Aorta (tissue), 5 donors: ENCODE results near the gene OLFML1. TPM values are rescaled to one million over a fixed set of nuclear protein-coding genes. Genes with fewer than 3 reads are reported as not detected.

ENCODE experiments used
- ATAC-seq: fragments of 200-7000 bp; cut with Tn5 transposase; one replicate; pipeline ENCODE4 v1.9.1; 2022; ENCODE audit warnings: moderate library complexity; ENCODE audit not compliant: low FRiP score
- DNase-seq, 2 donors: peaks; one replicate each; pipeline ENCODE4 v3.0.0-alpha.2; 2020
- H3K27ac ChIP-seq, 2 donors: one replicate each; pipeline ENCODE4 v1.5.1; 2013; ENCODE audit warnings: low read length in 2 of 2, mild to moderate bottlenecking in 2 of 2, moderate library complexity in 2 of 2, control low read depth in 1 of 2, inconsistent platforms in 1 of 2, low read depth in 1 of 2
- H3K27me3 ChIP-seq, 2 donors: one replicate each; pipeline ENCODE4 v1.6.1; 2013; ENCODE audit warnings: control low read depth in 1 of 2, low read length in 1 of 2, mild to moderate bottlenecking in 1 of 2, moderate library complexity in 1 of 2; ENCODE audit not compliant: insufficient read depth in 2 of 2, control insufficient read depth in 1 of 2
- H3K36me3 ChIP-seq, 2 donors: one replicate each; pipeline ENCODE4 v1.6.1; 2013; ENCODE audit warnings: control low read depth in 1 of 2, low read length in 1 of 2, mild to moderate bottlenecking in 1 of 2; ENCODE audit not compliant: insufficient read depth in 2 of 2, control insufficient read depth in 1 of 2
- H3K4me1 ChIP-seq, 2 donors: one replicate each; pipeline ENCODE4 v1.6.1; 2013; ENCODE audit warnings: low read length in 2 of 2, control low read depth in 1 of 2, mild to moderate bottlenecking in 1 of 2, moderate library complexity in 1 of 2; ENCODE audit not compliant: insufficient read depth in 2 of 2, control insufficient read depth in 1 of 2
- H3K4me3 ChIP-seq, 2 donors: one replicate each; pipeline ENCODE4 v1.5.1; 2013; ENCODE audit warnings: low read length in 2 of 2, control low read depth in 1 of 2, mild to moderate bottlenecking in 1 of 2
- H3K9me3 ChIP-seq: one replicate; pipeline ENCODE4 v1.6.1; 2013; ENCODE audit warnings: mild to moderate bottlenecking, low read length; ENCODE audit not compliant: control insufficient read depth
- WGBS, 2 donors: extraction: QIAGEN DNeasy Blood & Tissue Kit; methylation state at CpG; one replicate each; pipeline ENCODE4 v1.1.7; 2013; 5-methylcytosine and 5-hydroxymethylcytosine counted together
- intact Hi-C, 2 donors: fragments of 100-400 bp; cut with DNase I; formaldehyde crosslinking; loops; one replicate each; pipeline versions ENCODE4 v1.14.2 to v1.15.0; 2022
- polyA plus RNA-seq, 2 donors: library from polyadenylated mRNA; stranded (reverse); fragments of 200-250 nt; gene quantifications; one replicate each; pipeline ENCODE4 v1.2.3, GENCODE V29; 2013
- total RNA-seq, 2 donors: library from RNA; stranded (reverse); fragmentation: NEBNext Ultra II Directional; extraction: Animal tissue kit (Norgen Biotek cat#: 25700); gene quantifications; one replicate each; pipeline ENCODE4 v1.2.1, GENCODE V29; 2021
- donor health status: healthy with polysubstance abuse.
- donor health status: Bipolar disorder and iron deficiency.
- donor health status: DM: no; HTN: no; CAD: no.
- donor health status: DM: no; HTN: no; CAD: no.
- donor health status: DM: yes; HTN: yes; CAD: no.

OLFML1 gene
- total and polyA plus RNA-seq, 4 donors: 4.9 to 41.0 (median 18.1) TPM

- no peak overlapping the region for H3K27ac ChIP-seq
- H3K9me3 ChIP-seq: no peaks in the 10 kb centered on the region
- no peaks in the 10 kb centered on the region for H3K36me3 ChIP-seq
- H3K4me1 ChIP-seq: no peaks in the 10 kb centered on the region
- peak; percentile 8 for ATAC-seq
- H3K4me3 ChIP-seq: no peak overlapping the region
- no peak for DNase-seq
- no peaks in the 10 kb centered on the region for H3K27me3 ChIP-seq
- intact Hi-C loops: loop anchor here in 1 of 2 donors (10.0 kb wide), 2 partner anchors 351 to 621 kb away; no protein-coding TSS in a partner anchor
- whole genome bisulfite sequencing, 2 donors: 87 to 89% methylated on average over 5 of the region's 5 CpGs
Measured at GRCh38 chr11:7445564-7445963, 39.7 kb upstream of the OLFML1 start.

GRCh38 chr11:7448201-7448600 lies 37.1 kb upstream of the OLFML1 start:
- no peak overlapping the region for H3K4me3 ChIP-seq
- ATAC-seq: no peak
- intact Hi-C loops: loop anchor here in 1 of 2 donors (10.0 kb wide), 2 partner anchors 353 to 623 kb away; no protein-coding TSS in a partner anchor
- no peak for DNase-seq
- H3K36me3 ChIP-seq: no peaks in the 10 kb centered on the region
- no peak overlapping the region for H3K27ac ChIP-seq
- 97 to 98% methylated on average over 12 of the region's 12 CpGs for WGBS, 2 donors
- H3K4me1 ChIP-seq: no peaks in the 10 kb centered on the region
- H3K27me3 ChIP-seq: no peaks in the 10 kb centered on the region
- H3K9me3 ChIP-seq: no peaks in the 10 kb centered on the region

DNA sequence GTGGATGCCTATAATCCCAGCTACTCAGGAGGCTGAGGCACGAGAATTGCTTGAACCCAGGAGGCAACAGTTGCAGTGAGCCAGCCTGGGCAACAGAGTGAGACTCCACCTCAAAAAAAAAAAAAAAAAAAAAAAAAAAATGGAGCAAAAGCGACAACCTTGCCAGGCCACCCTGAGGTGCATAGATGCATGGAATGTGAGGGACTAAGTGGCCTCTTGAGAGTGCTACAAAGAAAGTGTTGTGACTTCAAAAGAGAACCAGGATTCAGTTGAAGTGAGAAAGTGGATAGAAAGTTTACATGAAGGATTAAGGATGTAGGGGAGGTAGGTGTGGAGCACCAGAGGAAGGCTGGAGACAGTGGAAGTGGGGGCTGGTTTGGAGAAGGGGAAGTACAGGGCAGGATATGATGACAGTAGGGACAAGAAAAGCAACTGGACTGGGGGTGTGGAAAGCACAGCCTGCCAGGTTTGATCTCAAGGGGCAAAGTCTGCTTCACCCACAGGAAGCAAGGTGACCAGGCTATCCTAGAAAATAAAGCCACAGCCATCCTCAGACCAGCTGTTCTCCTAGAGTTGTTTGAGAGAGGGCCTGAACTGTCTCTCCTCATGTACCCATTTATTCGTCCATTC lies 36.0 kb upstream of the OLFML1 start:
- DNase-seq (no peak), ATAC-seq (no peak)
- WGBS, 2 donors: 85 to 91% methylated on average over 3 of the region's 3 CpGs
- Histone ChIP-seq H3K4me3 (no peak overlapping the region), H3K9me3 (no peaks in the 10 kb centered on the region), H3K27me3 (no peaks in the 10 kb centered on the region), H3K27ac (no peak overlapping the region), H3K36me3 (no peaks in the 10 kb centered on the region), H3K4me1 (no peaks in the 10 kb centered on the region)
- intact Hi-C loops: loop anchor here in 1 of 2 donors (10.0 kb wide), 2 partner anchors 355 to 625 kb away; no protein-coding TSS in a partner anchor

GRCh38 chr11:7449841-7450214 lies 35.5 kb upstream of the OLFML1 start:
- WGBS, 2 donors: 23 to 36% methylated on average over 4 of the region's 4 CpGs
- ATAC-seq (no peak), DNase-seq (no peak)
- Histone ChIP-seq H3K36me3 (no peaks in the 10 kb centered on the region), H3K9me3 (no peaks in the 10 kb centered on the region), H3K4me3 (no peak overlapping the region), H3K4me1 (no peaks in the 10 kb centered on the region), H3K27me3 (no peaks in the 10 kb centered on the region), H3K27ac (no peak overlapping the region)
- intact Hi-C loops: loop anchor here in 1 of 2 donors (10.0 kb wide), 2 partner anchors 355 to 625 kb away; no protein-coding TSS in a partner anchor

GRCh38 chr11:7450836-7451235 lies 34.5 kb upstream of the OLFML1 start:
- Histone ChIP-seq H3K36me3 (no peaks in the 10 kb centered on the region), H3K27me3 (no peaks in the 10 kb centered on the region), H3K27ac (no peak overlapping the region), H3K4me1 (no peaks in the 10 kb centered on the region), H3K4me3 (no peak overlapping the region), H3K9me3 (no peaks in the 10 kb centered on the region)
- DNase-seq (no peak), ATAC-seq (no peak)
- intact Hi-C loops: no loop called here
- 89% methylated on average over 3 of the region's 3 CpGs for WGBS, 2 donors

DNA sequence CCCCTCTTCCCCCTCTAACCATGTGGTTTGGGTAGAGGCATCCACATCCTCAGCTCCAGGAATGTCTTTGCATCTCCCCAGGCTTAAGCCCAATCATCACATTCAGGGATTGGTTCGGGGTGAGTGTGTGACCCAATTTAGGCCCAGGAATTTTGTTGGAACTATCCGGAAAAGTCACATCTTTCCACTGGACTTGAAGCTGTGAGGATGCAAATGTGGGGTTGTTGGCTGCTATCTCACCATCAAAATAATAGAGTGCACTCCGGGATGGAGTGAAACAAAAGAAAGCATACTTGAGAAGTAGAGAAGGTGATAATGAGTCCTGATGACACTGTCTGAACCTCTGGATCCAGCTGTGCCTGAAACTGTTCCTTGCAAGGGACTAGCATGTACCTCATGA lies 33.8 kb upstream of the OLFML1 start:
- H3K36me3 ChIP-seq: no peaks in the 10 kb centered on the region
- no peaks in the 10 kb centered on the region for H3K4me1 ChIP-seq
- intact Hi-C loops: no loop called here
- H3K27me3 ChIP-seq: no peaks in the 10 kb centered on the region
- H3K27ac ChIP-seq: no peak overlapping the region
- WGBS, 2 donors: 84 to 85% methylated on average over 3 of the region's 3 CpGs
- no peak overlapping the region for H3K4me3 ChIP-seq
- ATAC-seq (no peak), DNase-seq (no peak)
- H3K9me3 ChIP-seq: no peaks in the 10 kb centered on the region

- no peak overlapping the region for H3K4me3 ChIP-seq
- H3K9me3 ChIP-seq: no peaks in the 10 kb centered on the region
- no peak overlapping the region for H3K27ac ChIP-seq
- no peaks in the 10 kb centered on the region for H3K4me1 ChIP-seq
- WGBS, 2 donors: 94 to 95% methylated on average over 1 of the region's 1 CpG
- intact Hi-C loops: no loop called here
- DNase-seq: no peak
- no peaks in the 10 kb centered on the region for H3K36me3 ChIP-seq
- no peaks in the 10 kb centered on the region for H3K27me3 ChIP-seq
- ATAC-seq: no peak
Measured at GRCh38 chr11:7451952-7452494, 33.3 kb upstream of the OLFML1 start.

DNA sequence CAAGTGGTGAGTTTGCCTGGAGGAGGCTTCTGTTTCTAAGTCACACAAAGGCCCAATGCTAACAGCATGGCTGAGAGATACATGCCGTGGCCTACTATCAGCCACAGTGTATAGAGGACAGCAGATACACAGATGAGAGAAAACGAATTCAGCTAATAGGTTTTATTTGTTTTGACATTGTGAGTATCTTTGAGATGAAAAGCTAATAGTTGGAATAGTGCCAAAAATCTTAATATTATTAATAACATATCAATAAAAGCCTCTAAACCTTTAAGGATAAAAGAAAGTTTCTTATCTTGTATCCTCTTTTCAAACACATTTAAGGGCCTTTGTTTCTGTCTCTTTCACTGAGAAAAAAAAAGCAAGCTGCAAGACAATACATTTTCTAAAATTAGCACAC lies 30.5 kb upstream of the OLFML1 start:
- Histone ChIP-seq H3K36me3 (no peaks in the 10 kb centered on the region), H3K4me3 (no peak overlapping the region), H3K9me3 (no peaks in the 10 kb centered on the region), H3K27me3 (no peaks in the 10 kb centered on the region), H3K4me1 (no peaks in the 10 kb centered on the region), H3K27ac (no peak overlapping the region)
- 70% methylated on average over 2 of the region's 2 CpGs for WGBS, 2 donors
- intact Hi-C loops: no loop called here
- ATAC-seq: no peak
- DNase-seq: no peak

DNA sequence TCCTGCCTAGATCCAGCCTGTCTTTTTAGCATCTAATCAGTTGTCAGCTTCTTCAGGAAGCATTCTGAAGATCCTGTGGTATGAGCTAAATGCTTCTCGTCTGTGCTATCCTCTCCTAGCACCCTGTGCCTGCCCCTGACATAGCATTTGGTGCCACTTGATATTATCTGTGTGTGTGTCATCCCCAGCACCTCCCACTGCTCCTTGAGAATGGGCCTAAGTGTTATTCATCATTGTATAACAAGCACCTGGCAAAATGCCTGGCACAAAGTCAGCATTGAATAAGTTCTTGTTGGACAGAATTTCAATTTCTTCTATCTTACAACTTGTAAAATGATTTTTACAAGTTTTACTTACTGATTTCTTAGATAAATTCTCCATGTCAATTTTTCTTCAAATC lies 28.1 kb upstream of the OLFML1 start:
- Histone ChIP-seq H3K36me3 (no peaks in the 10 kb centered on the region), H3K4me1 (no peaks in the 10 kb centered on the region), H3K27me3 (no peaks in the 10 kb centered on the region), H3K4me3 (no peak overlapping the region), H3K27ac (no peak overlapping the region), H3K9me3 (no peaks in the 10 kb centered on the region)
- intact Hi-C loops: no loop called here
- DNase-seq (no peak), ATAC-seq (no peak)
- WGBS, 2 donors: 70 to 88% methylated on average over 1 of the region's 1 CpG
